Eye (tissue), 1 donor: ENCODE results near the gene ATP6V0A4.
"Not testable (repeated sequence)": the region's sequence is repeated elsewhere in the genome, so short reads cannot be mapped to it uniquely, and the experiment has no call there.

Source experiments
- DNase-seq: peaks from one replicate; pipeline ENCODE4 v3.0.0-alpha.2; 2015

Gene ATP6V0A4

DNA sequence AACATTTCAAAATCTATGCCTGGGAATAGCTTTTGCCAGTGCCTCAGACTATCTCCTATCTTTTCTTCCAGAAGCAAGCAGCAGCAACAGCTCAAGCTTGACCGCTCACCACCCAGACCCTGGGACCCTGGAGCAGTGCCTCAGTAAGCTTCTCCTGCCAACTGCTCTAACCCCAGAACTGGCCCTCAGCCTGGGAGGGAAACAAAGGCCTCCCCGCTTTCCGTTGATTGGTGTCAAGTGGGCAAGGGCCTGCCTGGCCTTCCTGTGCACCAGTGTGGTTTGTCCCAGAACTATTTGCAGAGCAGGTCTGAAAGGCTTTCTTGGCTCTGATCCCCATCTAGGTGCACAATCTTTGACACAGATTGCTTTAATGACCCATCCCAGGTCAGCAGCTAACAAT lies 3.3 kb upstream of the ATP6V0A4 start:
- DNase-seq, result no peak

DNA sequence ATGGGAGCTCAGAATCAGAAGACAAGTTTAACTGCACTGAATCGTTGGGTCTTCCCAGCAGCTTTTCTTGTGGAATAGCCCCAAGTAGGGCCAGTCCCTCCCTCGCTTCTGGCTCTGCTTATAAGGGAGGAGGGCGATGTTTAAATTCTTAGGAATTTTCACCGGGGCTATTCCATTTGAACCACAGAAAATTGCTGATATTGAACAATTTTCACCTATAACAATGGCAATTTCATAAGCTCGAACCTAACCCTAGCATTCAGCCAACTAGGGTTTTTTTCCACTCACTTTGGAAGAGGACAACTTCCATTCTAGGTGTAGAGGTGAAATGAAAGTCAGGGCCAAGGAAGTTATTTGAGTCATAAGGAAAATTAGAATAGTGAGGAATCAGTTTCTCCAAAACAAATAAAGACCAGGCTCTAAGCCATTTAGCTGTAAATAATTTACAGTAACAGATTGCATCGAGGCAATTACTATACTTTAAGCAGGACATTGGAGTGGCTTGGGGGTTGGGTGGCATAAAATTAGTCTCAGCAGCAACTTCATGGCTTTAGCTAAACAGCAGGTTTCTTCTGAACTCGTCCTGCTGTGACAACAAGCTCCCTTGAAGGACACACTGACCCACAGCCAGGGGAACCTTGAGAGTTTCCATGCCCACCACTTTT lies 1.5 kb upstream of the ATP6V0A4 start:
- no peak for DNase-seq

- DNase-seq, result no peak
Measured at GRCh38 chr7:138798836-138799235, 840 bp upstream of the ATP6V0A4 start.

- not testable (repeated sequence) for DNase-seq
Measured at GRCh38 chr7:138797046-138797445, 950 bp downstream of the ATP6V0A4 start.

- no peak for DNase-seq
Measured at GRCh38 chr7:138796038-138796615, 1.9 kb downstream of the ATP6V0A4 start.

GRCh38 chr7:138785587-138786437 lies 12.2 kb downstream of the ATP6V0A4 start:
- no peak for DNase-seq

DNA sequence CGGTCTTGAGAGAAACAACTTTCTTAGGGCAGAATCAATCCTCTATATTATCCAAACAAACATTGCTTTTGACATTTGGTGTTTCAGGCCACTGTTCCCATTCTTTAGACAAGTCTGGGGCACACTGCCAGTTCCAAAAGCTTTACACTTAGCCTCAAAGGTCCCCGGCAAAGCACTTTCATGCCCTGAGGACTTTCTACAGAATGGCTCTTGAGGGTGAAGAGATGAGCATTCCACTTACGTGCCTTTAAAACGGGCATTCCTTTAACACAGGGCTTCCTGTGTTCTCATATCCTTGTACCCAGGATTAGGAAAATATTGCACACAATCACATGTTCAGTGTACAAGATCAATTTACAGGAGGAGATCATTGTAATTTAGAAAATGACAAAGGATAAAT lies 13.3 kb downstream of the ATP6V0A4 start:
- DNase-seq, result peak; percentile 18

DNA sequence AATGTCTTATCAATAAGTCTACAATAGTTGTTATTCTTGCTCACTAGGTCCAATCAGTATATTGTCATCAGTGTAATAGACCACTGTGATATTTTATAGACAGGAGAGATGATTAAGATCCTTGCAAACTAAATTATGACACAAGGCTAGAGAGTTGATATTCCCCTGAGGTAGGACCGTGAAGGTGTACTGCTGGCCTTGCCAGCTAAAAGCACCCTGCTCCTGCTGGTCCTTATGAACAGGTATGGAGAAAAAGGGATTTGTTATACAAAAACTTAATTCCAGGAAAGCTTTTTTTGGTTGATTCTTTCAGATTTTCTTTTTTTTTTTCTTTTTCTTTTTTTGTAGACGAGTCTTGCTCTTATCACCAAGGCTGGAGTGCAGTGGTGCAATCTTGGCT lies 17.0 kb downstream of the ATP6V0A4 start:
- DNase-seq, result no peak

GRCh38 chr7:138776166-138776833 lies 21.7 kb downstream of the ATP6V0A4 start:
- DNase-seq, result no peak

GRCh38 chr7:138773817-138774216 lies 24.2 kb downstream of the ATP6V0A4 start:
- no peak for DNase-seq

DNA sequence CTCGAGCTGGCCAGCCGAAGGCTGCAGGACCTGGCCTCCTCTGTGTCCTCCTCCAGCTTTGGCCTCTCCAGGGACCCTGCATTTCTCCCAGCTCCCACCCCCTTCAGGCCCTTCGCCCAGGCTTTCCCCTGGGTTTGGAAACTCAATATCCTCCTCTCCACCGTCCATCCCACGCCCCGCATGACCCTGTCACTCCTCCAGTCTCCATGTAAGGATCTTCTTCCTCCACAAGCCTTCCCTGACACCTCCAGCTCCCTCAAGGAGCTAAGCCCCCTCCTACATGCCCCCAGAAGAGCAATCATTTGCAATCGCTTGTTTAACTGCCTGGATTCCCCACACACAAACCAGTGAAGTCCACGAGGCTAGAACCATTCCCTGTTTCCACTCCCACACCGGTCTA lies 24.8 kb downstream of the ATP6V0A4 start:
- DNase-seq, result no peak

DNA sequence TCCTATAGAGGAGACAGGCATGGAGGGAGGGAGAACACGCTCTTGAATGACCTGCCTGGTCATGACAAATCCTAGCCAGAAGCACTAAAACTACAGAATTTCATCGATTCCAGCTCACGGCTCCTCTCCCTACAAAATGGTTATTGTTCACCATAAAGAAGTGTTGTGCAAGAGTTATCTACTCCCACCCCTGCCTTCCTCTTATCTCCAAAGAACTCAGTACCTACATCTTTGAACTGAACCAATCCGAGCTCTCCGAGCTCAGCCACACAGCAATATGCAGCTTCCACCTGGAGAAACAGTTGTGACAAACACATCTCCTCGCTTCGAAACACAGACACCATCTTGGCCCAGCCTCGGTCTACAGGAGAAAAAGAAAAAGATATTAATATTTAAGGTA lies 27.1 kb downstream of the ATP6V0A4 start:
- DNase-seq, result no peak

DNA sequence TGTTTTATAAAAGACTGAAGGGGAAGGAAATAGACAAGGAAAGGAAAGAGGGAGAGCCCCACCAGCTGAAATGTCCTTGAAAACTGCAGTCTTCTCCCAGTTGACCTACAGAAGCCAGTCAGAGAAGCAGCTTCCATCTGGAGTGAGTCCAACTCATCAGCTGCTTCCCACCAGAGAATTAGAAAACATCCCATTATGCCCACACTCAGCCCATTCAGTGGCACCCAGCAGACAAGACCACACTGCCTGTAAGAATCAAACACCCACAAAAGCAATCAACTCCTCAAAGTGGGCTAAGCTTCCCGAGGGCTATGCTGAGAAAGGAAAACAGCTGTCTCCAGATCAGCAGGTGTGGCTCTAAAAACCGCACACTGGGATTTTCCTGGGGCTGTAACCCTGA lies 29.8 kb downstream of the ATP6V0A4 start:
- no peak for DNase-seq

- no peak for DNase-seq
Measured at GRCh38 chr7:138756591-138757242, 41.3 kb downstream of the ATP6V0A4 start.

DNA sequence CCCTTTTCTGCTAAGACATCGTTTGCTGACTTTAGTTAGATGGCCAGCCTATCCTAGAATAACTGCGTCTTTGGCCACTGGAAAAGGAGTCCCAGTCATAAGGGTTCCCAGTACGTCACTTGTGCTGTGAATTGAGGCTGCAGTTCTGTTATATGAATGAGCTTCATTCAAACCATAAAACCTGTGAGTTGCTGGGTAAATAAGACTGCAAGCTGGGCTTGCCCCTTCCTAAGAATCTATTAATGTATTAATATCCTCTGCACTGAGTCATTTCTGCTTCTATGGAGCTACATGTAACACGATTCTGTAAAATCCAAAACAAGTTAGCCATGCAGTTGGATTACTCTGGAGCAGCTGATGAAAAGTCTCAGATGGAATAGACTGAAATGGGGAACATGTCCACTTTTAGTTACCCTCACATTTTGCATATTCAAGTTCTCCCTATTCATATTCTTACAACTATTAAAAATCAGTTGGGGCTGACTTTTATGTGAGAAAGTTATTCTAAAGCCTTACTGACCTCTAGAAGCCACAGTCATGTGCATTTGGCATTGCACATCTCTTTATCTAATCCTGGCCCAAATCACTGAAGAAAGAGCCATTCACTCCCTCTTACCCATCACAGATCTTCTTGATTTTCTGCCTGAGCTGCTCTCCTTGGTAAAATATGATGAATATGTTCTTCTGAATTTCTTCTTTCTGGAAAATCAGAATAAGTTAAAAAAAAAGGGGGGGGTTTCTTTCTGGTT lies 42.0 kb downstream of the ATP6V0A4 start:
- DNase-seq, result no peak

GRCh38 chr7:138755331-138755747 lies 42.7 kb downstream of the ATP6V0A4 start:
- DNase-seq, result no peak

DNA sequence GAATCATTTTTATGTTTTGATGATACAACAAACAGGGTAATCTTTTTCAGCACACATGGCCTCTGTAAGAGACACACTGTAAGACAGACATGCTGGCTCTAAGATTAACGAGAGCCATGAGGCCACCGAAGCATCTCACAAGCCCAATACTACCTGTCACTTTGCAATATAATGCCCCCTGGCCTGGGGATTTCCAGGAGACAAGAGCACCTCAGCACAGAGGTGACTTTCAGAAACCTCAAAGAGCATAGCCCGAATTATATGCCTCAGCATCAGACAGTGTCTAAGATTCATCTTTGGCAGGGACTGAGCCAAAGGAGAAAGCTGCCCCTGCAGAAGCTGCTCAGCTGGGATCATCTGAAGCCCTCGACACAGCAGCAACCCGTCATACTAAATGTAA lies 44.4 kb downstream of the ATP6V0A4 start:
- no peak for DNase-seq

DNA sequence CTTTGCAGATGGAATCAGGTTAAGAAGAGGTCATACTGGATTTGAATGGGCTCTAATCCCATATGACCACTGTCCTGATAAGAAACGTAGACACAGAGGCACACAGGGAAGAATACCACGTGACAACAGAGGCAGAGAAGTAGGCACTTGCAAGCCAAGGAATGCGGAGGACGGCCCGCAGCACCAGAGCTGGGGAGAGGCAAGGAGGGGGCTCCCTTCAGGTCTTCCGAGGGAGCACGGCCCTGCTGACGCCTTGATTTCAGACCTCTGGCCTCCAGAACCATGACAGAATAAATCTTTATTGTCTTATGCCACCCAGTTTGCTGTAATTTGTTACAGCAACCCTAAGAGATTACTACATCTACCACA lies 44.9 kb downstream of the ATP6V0A4 start:
- no peak for DNase-seq

DNA sequence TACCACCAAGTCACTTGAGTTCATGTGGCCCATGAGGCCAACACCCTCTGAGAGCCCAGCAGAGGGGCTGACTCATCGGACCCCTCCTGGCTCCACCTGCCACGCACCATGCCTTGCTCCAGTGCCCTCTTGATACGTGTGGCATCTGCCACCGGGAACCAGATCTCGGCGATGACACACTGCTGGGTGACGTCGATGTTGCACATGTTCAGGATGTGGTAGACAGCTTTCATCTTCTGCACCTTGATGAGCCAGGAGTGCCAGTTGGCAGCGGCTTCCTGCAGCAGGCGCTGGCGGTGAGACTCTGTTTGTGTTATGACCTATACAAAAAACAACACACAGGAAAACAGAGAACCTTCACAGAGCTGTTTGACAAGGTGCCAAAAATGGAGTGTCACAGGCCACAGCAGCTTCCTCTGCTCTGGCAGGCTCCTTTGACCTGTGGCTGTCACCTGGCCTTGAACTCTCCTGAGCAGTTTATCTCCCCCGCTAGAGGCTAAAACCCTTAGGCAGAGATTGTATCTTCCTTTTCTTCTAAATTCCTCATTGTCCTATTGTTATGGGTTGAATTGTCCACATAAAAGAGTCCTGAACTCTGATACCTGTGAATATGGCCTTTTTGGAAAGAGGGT lies 45.4 kb downstream of the ATP6V0A4 start:
- no peak for DNase-seq

DNA sequence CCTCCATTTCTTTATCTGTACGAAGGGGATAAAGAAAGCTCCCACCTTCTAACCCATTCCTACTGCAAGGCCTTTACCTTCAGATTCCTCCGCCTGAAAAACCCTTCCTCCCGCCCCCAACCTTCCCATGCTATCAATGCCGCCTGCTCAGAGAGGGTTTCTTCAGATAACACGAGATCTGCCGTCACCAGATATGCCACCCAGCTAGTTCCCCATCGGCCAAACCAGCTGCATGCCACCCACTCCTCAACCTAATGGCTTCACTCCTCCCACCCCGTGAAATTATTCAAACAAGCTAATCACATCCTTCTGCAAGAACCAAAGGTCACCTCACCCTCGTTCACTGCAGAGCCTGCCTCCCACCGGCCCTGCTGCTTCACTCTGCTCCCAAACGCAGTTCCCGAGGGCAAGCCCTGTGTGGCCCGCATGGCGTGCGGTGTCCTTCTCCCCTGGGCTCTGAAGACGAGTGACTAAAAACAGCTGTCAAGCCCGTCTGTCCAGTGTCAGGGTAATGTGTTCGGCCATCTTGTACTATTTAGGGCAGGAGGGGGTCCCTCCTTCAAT lies 47.0 kb downstream of the ATP6V0A4 start:
- no peak for DNase-seq

DNA sequence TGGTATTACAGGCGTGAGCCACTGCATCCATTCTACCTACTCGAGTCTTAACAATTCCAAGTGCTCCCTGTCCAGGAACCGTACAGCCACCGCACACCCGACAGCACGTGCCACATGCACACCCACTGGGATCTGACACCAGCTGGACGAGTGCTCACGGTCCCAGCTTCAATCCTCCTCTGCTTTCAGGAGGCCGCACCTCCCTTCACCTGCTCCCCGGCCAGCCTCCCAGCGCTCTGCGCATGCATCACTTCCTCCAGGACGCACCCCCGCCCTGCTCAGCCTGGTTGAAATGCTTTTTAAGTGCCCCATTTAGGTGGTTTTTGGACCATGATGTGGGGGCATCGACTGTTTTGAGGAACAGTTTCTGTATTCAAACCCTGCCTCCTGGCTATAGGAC lies 47.5 kb downstream of the ATP6V0A4 start:
- no peak for DNase-seq
